HG02870 (cell line): Measurements from ENCODE around the gene PXMP4.
"Not testable (repeated sequence)": the region's sequence is repeated elsewhere in the genome, so short reads cannot be mapped to it uniquely, and the experiment has no call there.

Source experiments
- ATAC-seq: cut with Tn5 transposase; IDR thresholded peaks from one replicate; pipeline ENCODE4 v1.9.1; 2021; ENCODE audit warnings: mild to moderate bottlenecking, moderate library complexity; ENCODE audit not compliant: unreplicated experiment

Gene PXMP4

DNA sequence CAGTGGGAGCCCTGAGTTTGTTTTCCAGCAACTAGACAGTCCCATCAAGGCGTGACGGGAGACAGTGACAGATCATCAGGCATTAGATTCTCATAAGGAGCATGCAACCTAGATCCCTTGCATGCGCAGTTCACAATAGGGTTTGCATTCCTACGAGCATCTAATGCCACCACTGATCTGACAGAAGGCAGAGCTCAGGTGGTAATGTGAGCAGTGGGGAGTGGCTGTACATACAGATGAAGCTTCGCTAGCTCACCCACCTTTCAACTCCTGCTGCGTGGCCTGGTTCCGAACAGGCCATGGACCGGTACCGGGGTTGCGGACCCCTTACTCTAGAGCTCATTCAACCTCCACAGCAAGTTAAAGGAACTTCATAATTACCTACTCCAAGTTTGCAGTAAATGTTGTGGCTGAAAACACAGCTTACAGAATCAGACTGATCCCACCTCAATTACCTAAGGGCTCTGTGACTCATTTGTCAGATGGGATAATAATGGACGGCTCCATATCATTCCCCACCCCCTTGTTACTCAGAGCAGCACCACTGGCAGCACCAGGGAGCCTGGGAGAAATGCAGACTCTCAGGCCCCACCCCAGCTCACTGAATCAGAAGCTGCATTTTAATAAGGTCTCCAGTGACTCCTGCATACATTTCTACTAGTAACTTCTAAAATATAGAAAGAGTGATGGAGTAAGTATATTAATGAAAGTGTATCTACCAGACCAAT, 15.7 kb downstream of the PXMP4 start:
- ATAC-seq = no peak

DNA sequence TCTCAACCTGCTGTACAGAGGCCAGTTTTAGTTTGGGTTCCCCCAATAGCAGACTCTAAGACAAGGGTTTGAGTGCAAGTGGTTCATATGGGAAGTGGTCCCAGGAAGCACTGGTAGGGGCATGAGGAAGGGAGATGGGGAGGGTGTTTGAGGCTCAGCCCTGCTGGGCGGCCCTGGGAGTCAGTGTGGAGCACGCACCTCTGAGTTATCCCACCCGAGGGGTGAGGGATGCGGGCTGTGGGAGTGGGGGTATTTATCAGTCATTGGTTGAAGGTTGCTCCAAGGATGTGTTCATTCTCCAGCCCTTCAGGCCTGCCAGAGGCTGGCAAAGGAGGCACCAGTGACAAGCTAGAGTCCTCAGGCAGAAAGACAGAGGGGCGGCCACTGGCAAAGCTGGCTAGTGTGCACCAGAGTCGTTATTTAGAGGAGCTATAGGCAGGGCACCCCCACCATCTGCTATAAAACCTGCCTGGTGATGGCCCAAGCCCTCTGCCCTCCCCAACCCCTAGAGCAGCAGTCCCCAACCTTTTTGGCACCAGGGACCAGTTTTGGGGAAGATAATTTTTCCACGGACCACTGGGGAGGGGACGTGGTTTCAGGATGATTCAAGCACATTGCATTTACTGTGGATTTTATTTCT, 16.5 kb downstream of the PXMP4 start:
- no peak for ATAC-seq

DNA sequence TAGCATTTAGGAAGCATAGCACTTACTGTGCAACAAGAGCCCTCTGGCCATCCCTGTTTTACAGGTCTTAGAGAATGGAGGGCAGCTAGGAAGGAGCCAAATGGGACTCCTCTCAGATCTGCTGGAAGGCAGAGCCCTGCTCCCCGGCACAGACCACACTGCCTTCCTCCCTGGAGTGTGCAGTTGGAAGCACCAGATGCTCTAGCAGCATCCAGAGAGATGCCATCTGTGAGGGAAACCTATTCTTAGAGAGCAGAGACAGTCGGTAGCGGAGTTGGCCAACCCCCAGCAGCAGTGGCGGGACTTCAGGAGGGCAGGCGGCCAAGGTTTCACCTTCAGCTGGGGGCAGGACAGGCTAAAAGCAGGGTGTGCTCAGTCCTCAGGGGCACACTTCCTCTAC, 17.2 kb downstream of the PXMP4 start:
- ATAC-seq = no peak

DNA sequence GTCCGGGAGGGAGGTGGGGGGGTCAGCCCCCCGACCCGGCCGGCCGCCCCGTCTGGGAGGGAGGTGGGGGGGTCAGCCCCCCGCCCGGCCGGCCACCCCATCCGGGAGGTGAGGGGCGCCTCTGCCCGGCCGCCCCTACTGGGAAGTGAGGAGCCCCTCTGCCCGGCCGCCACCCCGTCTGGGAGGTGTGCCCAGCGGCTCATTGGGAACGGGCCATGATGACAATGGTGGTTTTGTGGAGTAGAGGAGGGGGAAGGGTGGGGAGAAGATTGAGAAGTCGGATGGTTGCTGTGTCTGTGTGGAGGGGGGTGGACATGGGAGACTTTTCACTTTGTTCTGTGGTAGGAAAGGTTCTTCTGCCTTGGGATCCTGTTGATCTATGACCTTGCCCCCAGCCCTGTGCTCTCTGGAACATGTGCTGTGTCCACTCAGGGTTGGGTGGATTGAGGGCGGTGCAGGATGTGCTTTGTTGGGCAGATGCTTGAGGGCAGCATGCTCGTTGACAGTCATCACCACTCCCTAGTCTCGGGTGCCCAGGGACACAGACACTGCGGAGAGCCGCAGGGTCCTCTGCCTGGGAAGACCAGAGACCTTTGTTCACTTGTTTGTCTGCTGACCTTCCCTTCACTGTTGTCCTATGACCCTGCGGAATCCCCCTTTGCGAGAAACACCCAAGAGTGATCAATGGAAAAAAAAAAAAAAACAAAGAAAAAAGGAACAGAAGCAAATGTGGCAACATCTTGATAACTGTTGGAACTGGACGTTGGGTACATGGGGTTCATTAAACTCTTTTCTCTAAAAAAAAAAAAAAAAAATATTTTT, 18.3 kb downstream of the PXMP4 start:
- no peak for ATAC-seq

DNA sequence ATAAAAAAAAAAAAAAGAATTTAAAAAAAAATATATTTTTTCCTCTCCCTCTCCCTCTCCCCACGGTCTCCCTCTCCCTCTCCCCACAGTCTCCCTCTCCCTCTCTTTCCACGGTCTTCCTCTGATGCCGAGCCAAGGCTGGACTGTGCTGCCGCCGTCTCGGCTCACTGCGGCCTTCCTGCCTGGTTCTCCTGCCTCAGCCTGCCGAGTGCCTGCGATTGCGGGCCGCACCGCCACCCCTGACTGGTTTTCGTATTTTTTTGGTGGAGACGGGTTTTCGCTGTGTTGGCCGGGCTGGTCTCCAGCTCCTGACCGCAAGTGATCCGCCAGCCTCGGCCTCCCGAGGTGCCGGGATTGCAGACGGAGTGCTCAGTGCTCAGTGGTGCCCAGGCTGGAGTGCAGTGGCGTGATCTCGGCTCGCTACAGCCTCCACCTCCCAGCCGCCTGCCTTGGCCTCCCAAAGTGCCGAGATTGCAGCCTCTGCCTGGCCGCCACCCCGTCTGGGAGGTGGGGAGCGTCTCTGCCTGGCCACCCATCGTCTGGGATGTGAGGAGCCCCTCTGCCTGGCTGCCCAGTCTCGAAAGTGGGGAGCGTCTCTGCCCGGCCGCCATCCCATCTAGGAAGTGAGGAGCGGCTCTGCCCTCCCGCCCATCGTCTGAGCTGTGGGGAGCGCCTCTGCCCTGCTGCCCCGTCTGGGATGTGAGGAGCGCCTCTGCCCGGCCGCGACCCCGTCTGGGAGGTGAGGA, 19.2 kb downstream of the PXMP4 start:
- not testable (repeated sequence) for ATAC-seq

DNA sequence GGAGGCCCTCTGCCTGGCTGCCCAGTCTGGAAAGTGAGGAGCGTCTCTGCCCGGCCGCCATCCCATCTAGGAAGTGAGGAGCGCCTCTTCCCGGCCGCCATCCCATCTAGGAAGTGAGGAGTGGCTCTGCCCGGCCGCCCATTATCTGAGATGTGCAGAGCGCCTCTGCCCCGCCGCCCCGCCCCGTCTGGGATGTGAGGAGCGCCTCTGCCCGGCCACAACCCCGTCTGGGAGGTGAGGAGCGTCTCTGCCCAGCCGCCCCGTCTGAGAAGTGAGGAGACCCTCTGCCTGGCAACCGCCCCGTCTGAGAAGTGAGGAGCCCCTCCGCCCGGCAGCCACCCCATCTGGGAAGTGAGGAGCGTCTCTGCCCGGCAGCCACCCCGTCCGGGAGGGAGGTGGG, 21.1 kb downstream of the PXMP4 start:
- ATAC-seq = not testable (repeated sequence)

DNA sequence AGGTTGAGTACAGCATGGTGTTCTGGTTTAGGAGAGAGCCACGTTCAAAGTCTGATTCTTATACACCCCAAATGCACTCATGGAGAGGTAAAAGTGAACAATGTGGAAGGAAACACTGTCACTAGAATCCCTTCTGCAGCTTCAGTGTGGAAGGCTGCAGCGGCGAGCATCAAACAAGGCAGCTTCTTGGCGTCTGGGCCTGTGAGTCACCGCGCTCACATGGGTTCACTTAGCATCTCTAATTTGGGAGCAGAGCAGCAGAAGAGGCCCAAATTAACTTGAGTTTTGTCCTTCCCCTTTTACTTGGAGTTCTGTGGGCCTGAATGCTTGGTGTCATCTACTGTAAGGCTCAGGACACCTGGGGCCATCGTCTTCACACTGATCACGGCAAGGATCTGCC, 23.0 kb downstream of the PXMP4 start:
- no peak for ATAC-seq

DNA sequence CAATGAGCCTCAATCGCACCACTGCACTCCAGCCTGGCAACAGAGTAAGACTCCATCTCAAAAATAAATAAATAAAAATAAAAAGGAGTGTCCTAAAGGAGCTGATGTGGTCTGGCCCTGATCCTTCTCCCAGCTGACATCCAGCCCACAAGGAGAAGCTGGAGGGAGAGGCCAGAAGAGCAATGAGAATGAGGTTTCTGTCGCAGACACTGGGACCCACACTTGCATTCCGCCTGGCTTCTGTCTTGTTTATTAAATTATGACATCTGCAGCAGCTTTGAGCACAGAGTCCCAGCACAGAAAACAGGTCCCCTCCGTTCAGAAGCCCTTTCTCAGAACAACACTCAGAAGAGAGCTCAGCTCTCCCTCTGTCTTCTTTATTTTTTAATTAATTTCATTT, 23.7 kb downstream of the PXMP4 start:
- ATAC-seq = no peak

DNA sequence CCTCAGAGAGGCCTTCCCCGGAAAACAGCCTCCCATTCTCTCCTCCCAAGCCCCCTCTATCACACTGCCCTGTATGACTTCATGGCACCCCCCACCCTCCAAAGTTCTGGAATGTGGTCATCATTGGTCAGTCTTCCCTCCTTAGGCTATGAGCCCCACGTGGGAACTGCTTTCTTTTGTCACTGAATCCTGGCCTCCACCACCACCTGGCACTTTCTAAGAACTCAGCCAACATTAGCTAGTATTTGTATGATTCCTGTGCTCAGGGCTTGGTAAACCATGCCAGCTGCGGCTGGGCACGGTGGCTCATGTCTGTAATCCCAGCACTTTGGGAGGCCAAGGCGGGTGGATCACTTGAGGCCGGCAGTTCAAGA, 25.5 kb downstream of the PXMP4 start:
- ATAC-seq = no peak

DNA sequence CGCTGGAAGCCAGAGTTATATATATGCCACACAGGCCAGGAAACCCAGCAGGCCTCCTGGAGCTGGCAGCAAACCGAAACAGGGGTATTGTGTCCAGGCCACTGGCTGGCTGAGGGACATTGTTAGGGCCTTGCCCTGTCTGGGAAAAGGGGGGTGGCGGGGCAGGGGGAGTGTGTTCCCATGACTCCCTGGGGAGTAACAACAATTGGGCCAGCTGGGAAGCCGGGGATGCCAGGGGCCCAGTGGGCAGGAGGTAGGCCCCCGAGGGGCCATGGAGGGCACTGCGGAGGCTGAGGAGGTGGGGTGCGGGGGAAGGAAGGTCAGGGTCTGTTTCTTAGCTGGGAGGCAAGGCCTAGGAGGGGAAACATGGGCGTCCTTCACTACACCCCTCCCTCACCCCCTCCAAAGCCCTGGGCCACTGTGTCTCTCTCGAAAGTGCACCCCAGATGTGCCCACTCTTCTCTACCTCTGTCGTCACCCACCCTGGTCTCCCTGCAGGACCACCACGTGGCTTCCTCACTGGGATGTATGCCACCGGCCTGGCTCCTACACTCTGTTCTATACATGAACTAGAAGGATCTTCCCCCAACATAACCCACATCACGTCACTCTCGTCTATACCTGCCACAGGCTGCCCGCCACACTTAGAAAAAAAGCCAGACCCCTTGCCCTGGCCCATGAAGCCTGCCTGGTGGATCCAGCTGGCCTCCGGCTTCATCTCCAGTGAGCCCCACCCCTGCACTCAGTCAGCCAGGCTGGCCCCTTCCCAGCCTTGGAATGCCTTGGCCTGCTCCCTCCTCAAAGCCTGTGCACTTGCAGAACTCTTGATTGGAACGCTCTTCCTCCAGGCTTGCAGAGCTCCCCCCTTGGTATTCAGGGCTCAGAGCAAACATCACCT, 26.1 kb downstream of the PXMP4 start:
- no peak for ATAC-seq

DNA sequence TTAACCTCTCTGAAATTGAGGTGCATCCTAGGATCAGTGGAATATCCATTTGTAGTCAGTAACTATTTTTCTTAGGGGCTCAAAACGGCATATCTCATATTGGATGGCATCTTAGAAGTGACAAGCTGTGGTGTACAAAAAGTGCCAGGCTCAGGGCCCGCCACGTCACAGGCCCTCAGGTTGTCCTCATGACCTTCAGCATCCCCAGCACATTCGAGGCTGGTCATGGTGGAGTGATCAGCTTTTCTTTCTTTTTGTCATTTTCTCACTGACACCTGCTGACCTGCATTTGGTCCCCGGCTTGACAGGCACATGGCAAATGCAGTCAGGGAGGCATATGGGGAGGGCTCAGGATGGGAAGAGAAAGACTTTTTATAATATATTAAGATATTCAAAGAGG, 26.8 kb downstream of the PXMP4 start:
- no peak for ATAC-seq

DNA sequence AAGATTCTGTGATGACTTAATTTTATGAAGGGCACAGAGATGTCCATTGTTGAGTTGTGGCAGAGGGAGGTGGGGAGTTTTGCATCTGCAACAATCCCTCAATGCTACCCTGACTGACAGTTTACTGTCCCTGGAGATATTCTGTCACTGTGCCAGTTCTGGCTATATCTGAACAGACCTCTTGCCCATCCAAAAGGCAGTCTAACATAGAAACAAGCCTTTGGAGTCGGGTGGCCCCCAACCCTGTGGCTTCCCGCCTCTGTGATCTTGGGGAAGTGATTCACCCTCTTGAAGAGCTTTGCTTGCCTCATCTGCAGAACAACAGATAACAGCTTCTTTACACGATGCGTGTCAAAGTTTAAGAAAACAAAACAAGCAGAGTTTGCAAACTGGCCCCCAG, 30.1 kb downstream of the PXMP4 start:
- ATAC-seq = no peak

DNA sequence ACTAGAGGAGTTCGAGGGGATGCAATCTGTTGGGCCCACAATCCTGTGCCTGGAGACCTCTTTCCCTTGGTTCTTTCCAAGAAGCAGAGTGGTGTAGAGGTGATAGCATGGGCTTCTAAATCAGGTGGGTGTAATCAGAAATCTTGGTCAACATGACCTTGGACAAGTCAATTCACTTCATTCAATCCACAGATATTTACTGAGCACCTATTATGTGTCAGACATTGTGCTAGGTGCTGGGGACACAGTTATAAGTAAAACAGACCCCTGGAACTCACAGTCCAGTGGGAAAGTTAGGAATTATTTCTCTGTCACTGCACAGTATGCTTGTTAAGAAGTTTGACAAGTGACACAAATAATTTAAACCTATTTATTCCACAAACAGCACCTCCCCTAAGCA, 30.6 kb downstream of the PXMP4 start:
- no peak for ATAC-seq

DNA sequence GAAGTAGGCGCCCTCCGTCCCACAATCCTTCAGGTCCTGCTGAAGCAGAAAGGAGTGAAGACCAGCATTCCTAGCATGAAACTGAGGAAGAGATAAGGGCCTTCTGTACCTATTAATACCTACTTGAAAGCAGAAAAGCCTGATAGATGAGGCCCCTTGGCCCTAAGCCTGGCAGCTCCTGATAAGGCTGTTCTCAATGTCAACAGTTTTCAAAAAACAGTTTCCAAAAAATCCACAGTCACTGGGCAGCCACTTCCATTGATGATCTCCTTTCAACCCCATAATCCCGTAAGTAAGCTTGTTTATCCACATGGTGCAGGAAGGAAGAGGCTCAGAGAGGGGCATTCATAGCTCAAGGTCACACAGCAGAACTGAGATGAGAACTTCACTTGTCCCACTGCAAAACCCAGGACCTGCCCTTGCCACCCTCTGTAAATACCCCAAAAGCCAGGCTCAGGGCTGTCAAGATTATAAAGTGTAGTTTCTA, 31.1 kb downstream of the PXMP4 start:
- ATAC-seq = no peak

DNA sequence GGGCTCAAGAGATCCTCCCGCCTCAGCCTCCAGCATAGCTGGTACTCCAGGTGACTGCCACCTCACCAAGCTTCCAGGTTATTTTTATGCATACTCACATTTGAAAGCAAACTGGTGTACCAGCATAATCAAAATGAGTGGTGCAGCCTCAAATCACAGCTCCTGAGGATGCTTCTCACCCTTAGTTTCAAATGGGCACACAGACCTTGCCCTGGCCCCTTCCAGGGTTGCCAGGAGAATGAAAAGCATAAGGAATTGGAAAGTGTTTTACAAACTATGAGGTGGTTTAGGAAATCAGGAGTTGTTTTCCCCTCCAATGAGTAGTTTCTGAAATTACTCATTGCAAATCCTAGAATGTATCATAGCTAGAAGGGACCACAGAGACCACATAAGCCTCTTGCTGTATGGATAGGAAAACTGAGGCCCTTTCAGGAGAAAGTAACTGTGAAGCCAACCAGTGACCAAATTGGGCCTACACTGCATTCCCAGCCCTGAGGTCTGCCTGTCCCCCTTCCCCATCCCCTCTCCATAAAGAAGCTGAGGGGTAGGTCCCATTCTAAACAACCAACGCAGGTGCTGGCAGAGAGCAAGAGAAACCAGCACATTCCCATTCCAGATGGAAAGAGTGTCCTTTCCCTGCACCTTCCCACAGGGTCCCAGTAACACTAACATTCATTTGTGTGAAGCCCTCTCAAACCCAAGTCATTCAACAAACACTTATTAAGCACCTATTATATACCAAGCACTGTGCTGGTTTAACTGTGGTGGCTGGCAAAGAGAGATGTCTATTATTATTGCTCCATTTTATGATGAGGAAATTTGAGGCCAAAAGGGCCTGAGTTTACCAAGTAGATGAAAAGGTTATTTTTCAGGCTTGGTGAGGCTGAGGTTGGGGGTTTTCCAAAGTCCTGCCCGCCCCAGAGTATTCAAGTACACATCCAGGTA, 31.8 kb downstream of the PXMP4 start:
- no peak for ATAC-seq

DNA sequence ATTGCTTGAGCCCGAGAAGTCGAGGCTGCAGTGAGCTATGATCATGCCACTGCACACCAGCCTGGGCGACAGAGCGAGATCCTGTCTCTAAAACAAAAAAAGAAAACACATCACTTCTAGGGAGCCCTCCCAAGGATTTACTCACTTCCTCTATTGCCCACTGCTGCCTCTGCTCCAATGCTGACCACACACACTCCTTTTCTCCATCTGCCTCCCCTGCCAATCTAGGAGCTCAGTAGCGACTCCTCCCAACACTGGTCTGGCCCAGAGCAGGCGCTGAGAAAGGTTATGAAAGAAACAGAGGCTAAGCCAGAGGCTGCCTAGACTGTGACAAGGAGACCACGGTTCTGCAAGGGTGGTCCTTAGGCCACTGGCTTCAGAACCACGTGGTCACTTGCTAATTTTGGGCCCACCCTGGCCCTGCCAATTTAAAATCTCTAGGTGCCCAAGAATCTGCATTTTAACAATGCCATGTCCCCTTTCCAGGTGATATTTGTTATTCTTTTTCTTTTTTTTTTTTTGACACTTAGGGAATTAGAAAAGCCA, 32.7 kb downstream of the PXMP4 start:
- ATAC-seq = no peak

DNA sequence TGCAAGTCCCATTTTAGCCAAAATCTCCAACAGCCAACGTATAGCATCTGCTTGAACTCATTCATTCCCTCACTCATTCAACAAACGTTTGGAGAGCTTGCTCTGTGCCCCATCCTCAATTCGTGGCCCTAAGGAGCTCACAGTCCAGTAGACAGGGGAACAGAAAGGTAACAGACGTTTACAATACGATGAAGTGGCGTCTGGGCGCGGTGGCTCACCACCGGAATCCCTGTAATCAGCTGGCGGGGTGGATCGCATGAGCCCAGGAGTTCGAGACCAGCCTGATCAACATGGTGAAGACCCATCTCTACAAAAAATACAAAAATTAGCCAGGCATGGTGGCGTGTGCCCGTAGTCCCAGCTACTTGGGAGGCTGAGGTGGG, 33.1 kb downstream of the PXMP4 start:
- no peak for ATAC-seq

DNA sequence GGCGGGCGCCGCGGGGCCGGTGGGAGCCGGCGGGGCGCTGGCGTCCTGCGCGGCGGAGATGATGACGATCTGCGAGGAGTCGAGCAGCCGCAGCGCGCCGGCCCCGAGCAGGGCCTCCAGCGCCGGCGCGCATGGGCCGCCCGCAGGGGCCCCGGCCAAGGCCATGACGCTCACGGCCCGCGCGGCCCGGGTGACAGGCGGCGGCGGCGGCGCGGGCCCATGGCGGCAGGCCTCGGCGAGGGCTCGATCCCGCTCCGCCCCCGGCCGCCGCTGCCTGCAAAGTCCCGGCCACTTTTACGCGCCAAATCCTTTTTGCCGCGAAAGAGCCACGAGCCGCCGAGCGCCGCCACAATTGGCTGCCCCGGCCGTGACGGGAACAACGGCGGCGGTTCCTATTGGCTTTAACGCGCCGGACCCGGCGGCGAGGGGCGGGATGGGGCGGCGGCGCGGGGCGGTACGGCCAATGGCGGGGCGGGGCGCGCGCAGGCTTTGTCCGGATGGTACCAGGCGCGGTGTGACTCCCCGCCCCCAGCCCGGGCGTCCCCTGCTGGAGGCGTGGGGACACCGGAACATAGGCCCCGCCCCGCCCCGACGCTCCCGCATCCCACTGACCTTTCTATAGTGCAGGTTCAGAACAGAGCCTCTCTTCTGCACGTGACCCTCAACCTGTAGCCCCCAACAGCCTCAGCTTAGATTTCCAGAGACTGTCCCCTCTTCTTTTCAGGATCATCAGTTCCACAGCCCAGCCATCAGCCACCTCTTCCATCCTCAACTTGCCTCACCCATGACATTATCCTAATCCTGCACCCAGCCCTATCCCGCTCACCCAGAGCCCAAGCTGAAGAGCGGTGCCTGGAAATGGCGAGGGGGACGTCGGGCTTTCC, 33.8 kb downstream of the PXMP4 start, which contains the start of gene E2F1:
Gene E2F1, minus strand, starts transcription at position 286 of the 884 bp plus-strand sequence. Its CDS starts 121 bp downstream, at position 165.
- peak; percentile 72 for ATAC-seq
